Subcutaneous abdominal adipose tissue (tissue), 5 donors: Measurements from ENCODE around the gene CCDC154.
"Not testable (repeated sequence)": the region's sequence is repeated elsewhere in the genome, so short reads cannot be mapped to it uniquely, and the experiment has no call there.

ENCODE experiments used
- H3K27ac ChIP-seq: one replicate; pipeline ENCODE4 v1.7.0; 2013; ENCODE audit warnings: low read depth, mild to moderate bottlenecking, inconsistent platforms, low read length, moderate library complexity
- H3K27me3 ChIP-seq, 5 donors: one replicate each; pipeline ENCODE4 v1.7.0; 2013; ENCODE audit warnings: low read length in 5 of 5, inconsistent platforms in 1 of 5; ENCODE audit not compliant: control insufficient read depth in 5 of 5, insufficient read depth in 4 of 5
- H3K36me3 ChIP-seq, 5 donors: one replicate each; pipeline ENCODE4 v1.7.0; 2013; ENCODE audit warnings: low read length in 5 of 5; ENCODE audit not compliant: control insufficient read depth in 5 of 5, insufficient read depth in 5 of 5
- H3K4me1 ChIP-seq, 5 donors: one replicate each; pipeline ENCODE4 v1.7.0; 2013; ENCODE audit warnings: low read length in 5 of 5, mild to moderate bottlenecking in 3 of 5, moderate library complexity in 1 of 5; ENCODE audit not compliant: control insufficient read depth in 5 of 5, insufficient read depth in 5 of 5
- H3K4me3 ChIP-seq, 5 donors: one replicate each; pipeline ENCODE4 v1.7.0; 2013; ENCODE audit warnings: low read length in 5 of 5, low read depth in 1 of 5
- H3K9ac ChIP-seq, 5 donors: one replicate each; pipeline ENCODE4 v1.7.0; 2013; ENCODE audit warnings: low read length in 5 of 5, mild to moderate bottlenecking in 4 of 5, moderate library complexity in 3 of 5
- H3K9me3 ChIP-seq, 5 donors: one replicate each; pipeline ENCODE4 v1.7.0; 2013; ENCODE audit warnings: low read length in 5 of 5; ENCODE audit not compliant: control insufficient read depth in 5 of 5
- donor health status: healthy.
- donor health status: healthy.
- donor health status: healthy.
- donor health status: healthy.
- donor health status: healthy.

Gene CCDC154

GRCh38 chr16:1487395-1488053 lies 43.2 kb upstream of the CCDC154 start:
- H3K4me1 ChIP-seq: peaks cover 0 to 3% (median 3%) of the 10 kb centered on the region in 5 donors
- H3K9ac ChIP-seq: no peak overlapping the region
- H3K4me3 ChIP-seq: no peak overlapping the region
- no peaks in the 10 kb centered on the region for H3K36me3 ChIP-seq
- no peak overlapping the region for H3K27ac ChIP-seq
- peaks cover 0 to 8% (median 0%) of the 10 kb centered on the region in 5 donors for H3K27me3 ChIP-seq
- H3K9me3 ChIP-seq: no peaks in the 10 kb centered on the region

GRCh38 chr16:1486551-1487390 lies 42.4 kb upstream of the CCDC154 start:
- peaks cover 0 to 8% (median 0%) of the 10 kb centered on the region in 5 donors for H3K27me3 ChIP-seq
- no peak overlapping the region for H3K27ac ChIP-seq
- no peak overlapping the region for H3K9ac ChIP-seq
- H3K4me1 ChIP-seq: no peaks in the 10 kb centered on the region
- no peak overlapping the region for H3K4me3 ChIP-seq
- no peaks in the 10 kb centered on the region for H3K9me3 ChIP-seq
- H3K36me3 ChIP-seq: no peaks in the 10 kb centered on the region

- Histone ChIP-seq H3K27ac (no peak overlapping the region), H3K27me3 (peaks cover 0 to 8% (median 0%) of the 10 kb centered on the region in 5 donors), H3K9ac (no peak overlapping the region), H3K36me3 (no peaks in the 10 kb centered on the region), H3K9me3 (peaks cover 0 to 2% (median 0%) of the 10 kb centered on the region in 5 donors), H3K4me1 (no peaks in the 10 kb centered on the region), H3K4me3 (no peak overlapping the region)
Measured at GRCh38 chr16:1485847-1486496, 41.6 kb upstream of the CCDC154 start.

GRCh38 chr16:1481906-1482835 lies 37.8 kb upstream of the CCDC154 start:
- H3K9me3 ChIP-seq: peaks cover 0 to 2% (median 0%) of the 10 kb centered on the region in 5 donors
- peaks cover 0 to 4% (median 0%) of the 10 kb centered on the region in 5 donors for H3K27me3 ChIP-seq
- no peaks in the 10 kb centered on the region for H3K4me1 ChIP-seq
- H3K36me3 ChIP-seq: no peaks in the 10 kb centered on the region
- H3K4me3 ChIP-seq: no peak overlapping the region
- H3K27ac ChIP-seq: no peak overlapping the region
- H3K9ac ChIP-seq: no peak overlapping the region

- not testable (repeated sequence) for H3K9ac ChIP-seq, H3K27me3 ChIP-seq, H3K4me3 ChIP-seq, H3K27ac ChIP-seq, H3K9me3 ChIP-seq, H3K36me3 ChIP-seq
- H3K4me1 ChIP-seq: peaks cover 4 to 16% (median 15%) of the 10 kb centered on the region in 5 donors
Measured at GRCh38 chr16:1478937-1479336, 34.6 kb upstream of the CCDC154 start.

GRCh38 chr16:1477033-1477432 lies 32.7 kb upstream of the CCDC154 start:
- H3K4me3 ChIP-seq: no peak overlapping the region
- no peaks in the 10 kb centered on the region for H3K27me3 ChIP-seq
- H3K27ac ChIP-seq: no peak overlapping the region
- no peaks in the 10 kb centered on the region for H3K36me3 ChIP-seq
- peaks cover 0 to 2% (median 0%) of the 10 kb centered on the region in 5 donors for H3K9me3 ChIP-seq
- peaks cover 4 to 30% (median 24%) of the 10 kb centered on the region in 5 donors for H3K4me1 ChIP-seq
- no peak overlapping the region for H3K9ac ChIP-seq

- H3K4me3 ChIP-seq: peak overlapping the region; percentile 72 to 85 (median 74)
- peaks cover 7 to 44% (median 30%) of the 10 kb centered on the region in 5 donors for H3K4me1 ChIP-seq
- peak overlapping the region; percentile 56 to 97 (median 96) for H3K9ac ChIP-seq
- no peaks in the 10 kb centered on the region for H3K27me3 ChIP-seq
- H3K27ac ChIP-seq: peak overlapping the region; percentile 82
- H3K9me3 ChIP-seq: no peaks in the 10 kb centered on the region
- no peaks in the 10 kb centered on the region for H3K36me3 ChIP-seq
Measured at GRCh38 chr16:1475552-1476114, 31.3 kb upstream of the CCDC154 start.

- no peaks in the 10 kb centered on the region for H3K36me3 ChIP-seq
- H3K9me3 ChIP-seq: no peaks in the 10 kb centered on the region
- H3K4me3 ChIP-seq: peak within 1 kb of the TSS; percentile 72 to 85 (median 74)
- no peaks in the 10 kb centered on the region for H3K27me3 ChIP-seq
- H3K4me1 ChIP-seq: peaks cover 7 to 51% (median 36%) of the 10 kb centered on the region in 5 donors
- peak within 1 kb of the TSS; percentile 82 for H3K27ac ChIP-seq
- H3K9ac ChIP-seq: peak within 1 kb of the TSS; percentile 71 to 97 (median 96)
Measured at GRCh38 chr16:1474796-1475551, 30.6 kb upstream of the CCDC154 start, which contains the start of gene CLCN7. Gene CLCN7, minus strand, starts transcription at chr16:1475028. Its CDS starts 54 bp downstream, at chr16:1474974.
